ENCODE data around the gene GABRG3. TPM values are rescaled to one million over a fixed set of nuclear protein-coding genes. Genes with fewer than 3 reads are reported as not detected.

The GABRG3 gene
- polyA plus RNA-seq, 2 of the 4 experiments (the other 2 are of a cell fraction), result 0.08 to 0.18 TPM

- TF ChIP-seq PBX3 (IDR thresholded peaks at IDR 0.05) (no peak), BCL3 (IDR thresholded peaks at IDR 0.05) (no peak), FOXS1 (CRISPR knock-in tag; IDR thresholded peaks at IDR 0.05) (no peak)
Observed at GRCh38 chr15:26926081-26926480, 44.9 kb upstream of the GABRG3 start (continued).

- DNase-seq (ENCODE audit: low read depth in 1 of 2, low spot score in 1 of 2), result no peak
- H3K4me2 ChIP-seq, result no peak overlapping the region
- WGBS (ENCODE audit: missing lambda C conversion rate), result 60% methylated on average over 8 of the region's 8 CpGs
- FAIRE-seq, result no peak
- ChIA-PET CTCF (no interaction called here), POLR2A (no interaction called here)
- no peak for ATAC-seq
- H3K4me1 ChIP-seq, result no peaks in the 10 kb centered on the region
- H3K4me3 ChIP-seq, result no peak overlapping the region
- TF ChIP-seq MYC (IDR thresholded peaks at IDR 0.05; ENCODE audit: borderline replicate concordance, low read length) (no peak), CHD4 (IDR thresholded peaks at IDR 0.05; ENCODE audit: borderline replicate concordance) (no peak), REST (IDR thresholded peaks at IDR 0.05) (no peak), JUNB (IDR thresholded peaks at IDR 0.05) (no peak), EHF (CRISPR knock-in tag; IDR thresholded peaks at IDR 0.05) (no peak), RNF2 (IDR thresholded peaks at IDR 0.05; ENCODE audit: borderline replicate concordance, low read depth) (no peak), CTCF (IDR thresholded peaks at IDR 0.05) (no peak), POLR2AphosphoS2 (conservative IDR thresholded peaks at IDR 0.05; ENCODE audit: low read length) (no peak), MAFK (IDR thresholded peaks at IDR 0.05; ENCODE audit: partially characterized antibody) (no peak), ELK1 (IDR thresholded peaks at IDR 0.05; ENCODE audit: low read depth, low read length) (no peak), HEYL (CRISPR knock-in tag; IDR thresholded peaks at IDR 0.05) (no peak), ATOH8 (CRISPR knock-in tag; IDR thresholded peaks at IDR 0.05; ENCODE audit: low read depth) (no peak), FOSL2 (IDR thresholded peaks at IDR 0.05) (no peak), FOSL2 (CRISPR knock-in tag; IDR thresholded peaks at IDR 0.05) (no peak), HES2 (IDR thresholded peaks at IDR 0.05) (no peak), HDAC2 (IDR thresholded peaks at IDR 0.05) (no peak), HOXA7 (CRISPR knock-in tag; IDR thresholded peaks at IDR 0.05) (no peak)
- H3K9me3 ChIP-seq, result no peaks in the 10 kb centered on the region
- H3K27ac ChIP-seq, result no peak overlapping the region
Observed at GRCh38 chr15:26928051-26928450, 42.9 kb upstream of the GABRG3 start.
